Adrenal gland (tissue), 12 donors: ENCODE results near the gene GPR3. TPM values are rescaled to one million over a fixed set of nuclear protein-coding genes. Genes with fewer than 3 reads are reported as not detected.

Experiments used
- DNase-seq, 7 donors: peaks; one replicate each; pipeline ENCODE4 v3.0.0-alpha.2; 2019 to 2020
- H3K27ac ChIP-seq, 5 donors: fragments of 200-600 bp; sonication (generic) in 4 of 5; 1 replicate in 3 of 5; 2 replicates in 2 of 5; pipeline versions ENCODE4 v1.5.1 to v1.8.0; 2016 to 2020; ENCODE audit warnings: mild to moderate bottlenecking in 1 of 5
- H3K27me3 ChIP-seq: fragments of 200-600 bp; 2 replicates; pipeline ENCODE4 v1.8.0; 2021
- H3K36me3 ChIP-seq, 2 donors: fragments of 200-600 bp; replicated peaks in 1 of 2; 1 replicate in 1 of 2; 2 replicates in 1 of 2; pipeline versions ENCODE4 v1.5.1 to v1.8.0; 2018 to 2022
- H3K4me1 ChIP-seq, 2 donors: fragments of 200-600 bp; replicated peaks in 1 of 2; 1 replicate in 1 of 2; 2 replicates in 1 of 2; pipeline versions ENCODE4 v1.5.1 to v1.8.0; 2018 to 2021
- H3K4me3 ChIP-seq, 4 donors: fragments of 200-600 bp; sonication (generic) in 3 of 4; one replicate each; pipeline ENCODE4 v1.5.1; 2016 to 2018
- H3K9me3 ChIP-seq, 3 donors: fragments of 200-600 bp; sonication (generic) in 1 of 3; replicated peaks in 1 of 3; 1 replicate in 2 of 3; 2 replicates in 1 of 3; pipeline versions ENCODE4 v1.5.1 to v1.8.0; 2016 to 2021
- POLR2A ChIP-seq, 2 donors: fragments of 450-650 bp; IDR thresholded peaks; one replicate each; pipeline ENCODE4 v1.6.1; 2017; ENCODE audit warnings: antibody characterized with exemption in 2 of 2, mild to moderate bottlenecking in 2 of 2, moderate library complexity in 1 of 2
- WGBS, 4 donors: extraction: QIAGEN DNeasy Blood & Tissue Kit in 2 of 4; methylation state at CpG; one replicate each; pipeline versions ENCODE4 v1.1.5 to v1.1.7; 2013 to 2017; 5-methylcytosine and 5-hydroxymethylcytosine counted together
- intact Hi-C, 2 donors: fragments of 100-400 bp; cut with DNase I; formaldehyde crosslinking; loops; one replicate each; pipeline versions ENCODE4 v1.14.1 to v1.15.0; 2022 to 2023
- polyA plus RNA-seq, 3 donors: library from polyadenylated mRNA; stranded (reverse); fragments of 200-250 nt in 2 of 3; fragments of 350-450 nt in 1 of 3; fragmentation: Illumina TruSeq in 1 of 3; extraction: RNeasy Lipid Tissue Mini Kit (QIAGEN cat#74804) in 1 of 3; gene quantifications; one replicate each; pipeline ENCODE4 v1.2.3, GENCODE V29; 2013 to 2014
- total RNA-seq, 9 donors: library from RNA; depleted of rRNA in 4 of 9; stranded (reverse); fragments of >200 nt in 4 of 9; fragments of 120-200 nt in 1 of 9; fragmentation: NEBNext Ultra II Directional in 1 of 9; extraction: Animal tissue kit (Norgen Biotek cat#: 25700) in 1 of 9; gene quantifications; one replicate each; pipeline versions ENCODE4 v1.1.0 to v1.2.4, GENCODE V29; 2013 to 2023
- TF ChIP-seq, protein P1 (sequence below), 6 experiments: fragments of 450-650 bp in 4 of 6; fragments of 200-600 bp in 2 of 6; sonication (generic) in 1 of 6; IDR thresholded peaks; 1 replicate in 5 of 6; 2 replicates in 1 of 6; pipeline versions ENCODE4 v1.5.1 to v1.8.0; 2016 to 2021; ENCODE audit warnings: antibody characterized with exemption in 6 of 6, mild to moderate bottlenecking in 2 of 6, moderate library complexity in 1 of 6
- donor health status: healthy with polysubstance abuse.
- donor health status: Bipolar disorder and iron deficiency.
- donor health status: DM: yes; HTN: yes; CAD: no.
- donor health status: DM: no; HTN: no; CAD: no.
- donor health status: DM: no; HTN: no; CAD: no.
- donor health status: DM: yes; HTN: yes; CAD: no.

The GPR3 gene
- total and polyA plus RNA-seq, 12 donors = 0.17 to 2.0 (median 0.64) TPM; not detected in 5

DNA sequence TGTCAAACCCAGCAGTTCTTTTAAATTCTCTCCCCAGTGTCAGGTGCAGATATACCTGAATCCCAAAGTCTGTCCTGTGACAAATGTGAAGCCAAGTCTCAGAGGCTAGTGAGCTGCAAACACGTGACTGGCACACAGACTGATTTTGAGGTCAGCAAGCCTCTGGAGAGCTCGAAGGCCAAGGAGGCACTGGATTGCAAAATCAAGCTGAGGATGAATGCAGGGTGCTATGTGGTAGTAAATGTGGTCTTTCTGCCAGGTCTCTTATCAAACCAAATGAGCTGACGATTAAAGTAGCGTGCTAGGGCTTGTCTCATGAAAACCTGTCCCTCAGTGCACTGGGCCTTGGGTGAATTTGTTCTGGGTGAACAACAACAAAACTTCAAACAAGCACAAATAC is 20.6 kb downstream of the GPR3 start:
- Histone ChIP-seq H3K27me3 (no peaks in the 10 kb centered on the region), H3K4me1 (peaks cover 17 to 35% of the 10 kb centered on the region in 2 donors), H3K4me3 (no peak overlapping the region), H3K9me3 (no peaks in the 10 kb centered on the region), H3K27ac (peak overlapping the region; percentile 9 to 76 (median 53)), H3K36me3 (peaks cover 0 to 92% of the 10 kb centered on the region in 2 donors)
- 33 to 56% (median 39%) methylated on average over 2 to 4 of the region's 4 CpGs for WGBS, 4 donors
- TF ChIP-seq, protein P1, sequence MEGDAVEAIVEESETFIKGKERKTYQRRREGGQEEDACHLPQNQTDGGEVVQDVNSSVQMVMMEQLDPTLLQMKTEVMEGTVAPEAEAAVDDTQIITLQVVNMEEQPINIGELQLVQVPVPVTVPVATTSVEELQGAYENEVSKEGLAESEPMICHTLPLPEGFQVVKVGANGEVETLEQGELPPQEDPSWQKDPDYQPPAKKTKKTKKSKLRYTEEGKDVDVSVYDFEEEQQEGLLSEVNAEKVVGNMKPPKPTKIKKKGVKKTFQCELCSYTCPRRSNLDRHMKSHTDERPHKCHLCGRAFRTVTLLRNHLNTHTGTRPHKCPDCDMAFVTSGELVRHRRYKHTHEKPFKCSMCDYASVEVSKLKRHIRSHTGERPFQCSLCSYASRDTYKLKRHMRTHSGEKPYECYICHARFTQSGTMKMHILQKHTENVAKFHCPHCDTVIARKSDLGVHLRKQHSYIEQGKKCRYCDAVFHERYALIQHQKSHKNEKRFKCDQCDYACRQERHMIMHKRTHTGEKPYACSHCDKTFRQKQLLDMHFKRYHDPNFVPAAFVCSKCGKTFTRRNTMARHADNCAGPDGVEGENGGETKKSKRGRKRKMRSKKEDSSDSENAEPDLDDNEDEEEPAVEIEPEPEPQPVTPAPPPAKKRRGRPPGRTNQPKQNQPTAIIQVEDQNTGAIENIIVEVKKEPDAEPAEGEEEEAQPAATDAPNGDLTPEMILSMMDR (IDR thresholded peaks at IDR 0.05) = no peak
- TF ChIP-seq POLR2A (IDR thresholded peaks at IDR 0.05) = no peak
- intact Hi-C loops = no loop called here
- peak in 6 of 7 donors; percentile 74 to 90 (median 85) for DNase-seq

DNA sequence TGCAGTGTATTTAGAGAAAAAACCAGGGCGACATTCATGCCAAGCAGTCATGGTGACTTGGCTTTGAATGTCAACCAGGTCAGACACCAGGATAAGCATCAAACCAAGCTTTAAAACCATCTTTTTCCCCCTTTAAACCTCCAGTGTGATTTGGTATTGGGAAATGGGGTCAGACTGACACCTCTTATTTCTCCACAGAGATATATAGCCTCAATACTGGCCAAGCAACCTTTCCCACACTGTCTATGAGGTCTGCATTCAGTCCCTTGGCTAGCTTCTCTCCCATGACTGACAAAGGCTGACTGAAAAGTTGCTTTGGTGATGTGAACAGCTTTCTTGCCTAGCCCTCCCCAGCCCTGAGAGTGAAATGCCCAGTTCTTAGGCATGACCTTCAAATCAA is 21.7 kb downstream of the GPR3 start:
- no peak for DNase-seq
- TF ChIP-seq POLR2A (IDR thresholded peaks at IDR 0.05) = no peak
- TF ChIP-seq, protein P1 (IDR thresholded peaks at IDR 0.05) = no peak
- H3K36me3 ChIP-seq = peaks cover 0 to 86% of the 10 kb centered on the region in 2 donors
- peak overlapping the region in 4 of 5 donors; percentile 50 to 76 (median 61) for H3K27ac ChIP-seq
- 64 to 95% (median 91%) methylated on average over 1 of the region's 1 CpG for WGBS, 4 donors
- no peaks in the 10 kb centered on the region for H3K27me3 ChIP-seq
- no peaks in the 10 kb centered on the region for H3K9me3 ChIP-seq
- H3K4me1 ChIP-seq = peaks cover 27 to 46% of the 10 kb centered on the region in 2 donors
- intact Hi-C loops = no loop called here
- H3K4me3 ChIP-seq = no peak overlapping the region

DNA sequence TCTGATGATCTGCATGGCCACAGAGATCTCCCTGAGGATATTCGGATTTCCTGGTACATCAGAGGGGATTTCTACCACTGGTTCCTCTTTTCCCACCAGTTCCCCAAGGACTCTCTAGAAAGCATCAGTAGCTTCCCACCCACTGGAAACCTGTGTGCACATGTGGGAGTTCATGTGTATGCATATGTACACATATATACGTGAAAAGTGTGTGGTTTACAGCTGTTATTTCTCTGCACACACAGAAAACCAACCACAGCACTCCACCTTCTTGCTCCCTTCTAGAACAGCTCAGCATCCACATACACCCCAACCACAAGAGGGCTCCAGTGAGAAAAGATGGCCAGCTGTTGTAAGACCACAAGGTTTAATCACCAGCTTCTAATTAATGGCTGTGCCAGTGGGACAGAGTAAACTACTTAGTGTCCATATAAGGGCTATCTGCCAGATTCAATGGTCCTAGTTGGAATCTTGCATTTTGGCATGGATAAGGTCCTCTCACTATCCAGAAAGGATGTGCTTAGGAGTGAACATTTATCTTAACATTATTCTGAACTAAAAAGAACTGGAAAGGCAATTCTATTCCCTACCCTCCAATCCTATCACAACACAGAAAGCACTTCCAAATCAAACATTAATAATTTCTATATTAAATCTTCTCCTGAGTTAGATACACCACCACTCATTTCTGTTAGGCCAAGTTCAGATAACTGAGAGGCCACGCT is 24.1 kb downstream of the GPR3 start:
- TF ChIP-seq POLR2A (IDR thresholded peaks at IDR 0.05) = no peak
- TF ChIP-seq, protein P1 (IDR thresholded peaks at IDR 0.05) = peak; percentile 47 to 66 (median 60)
- intact Hi-C loops = no loop called here
- peaks cover 0 to 64% of the 10 kb centered on the region in 2 donors for H3K36me3 ChIP-seq
- 71 to 82% (median 78%) methylated on average over 3 of the region's 3 CpGs for WGBS, 4 donors
- H3K9me3 ChIP-seq = no peaks in the 10 kb centered on the region
- H3K27ac ChIP-seq = peak overlapping the region in 1 of 5 donors; percentile 75
- H3K4me1 ChIP-seq = peaks cover 32 to 50% of the 10 kb centered on the region in 2 donors
- H3K4me3 ChIP-seq = no peak overlapping the region
- H3K27me3 ChIP-seq = no peaks in the 10 kb centered on the region
- peak in 6 of 7 donors; percentile 47 to 84 (median 63) for DNase-seq

DNA sequence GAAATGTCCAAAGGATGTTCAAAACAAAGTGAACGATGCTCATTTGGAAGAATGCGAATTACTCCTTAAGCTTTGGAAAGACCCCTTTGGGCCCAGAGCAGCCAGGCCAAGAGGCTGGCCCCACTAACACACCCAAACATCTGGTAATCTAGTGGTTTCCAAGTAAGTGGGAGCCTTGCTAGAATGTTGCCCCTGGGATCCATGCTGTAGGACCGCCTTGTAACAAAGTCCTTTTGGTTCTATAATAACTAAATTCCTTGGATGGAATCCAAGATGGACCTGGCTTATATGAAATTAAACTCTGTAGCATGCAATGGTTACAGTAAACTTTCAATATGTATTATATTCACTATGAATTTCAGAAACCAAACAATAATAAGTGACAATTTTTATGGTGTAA is 25.3 kb downstream of the GPR3 start:
- peaks cover 32 to 49% of the 10 kb centered on the region in 2 donors for H3K4me1 ChIP-seq
- no peaks in the 10 kb centered on the region for H3K27me3 ChIP-seq
- H3K27ac ChIP-seq = peak overlapping the region in 4 of 5 donors; percentile 12 to 78 (median 70)
- peaks cover 0 to 52% of the 10 kb centered on the region in 2 donors for H3K36me3 ChIP-seq
- DNase-seq = no peak
- no peak overlapping the region for H3K4me3 ChIP-seq
- no peak for TF ChIP-seq POLR2A (IDR thresholded peaks at IDR 0.05)
- TF ChIP-seq, protein P1 (IDR thresholded peaks at IDR 0.05) = no peak
- no peaks in the 10 kb centered on the region for H3K9me3 ChIP-seq
- intact Hi-C loops = no loop called here
- 83 to 93% (median 91%) methylated on average over 3 of the region's 3 CpGs for WGBS, 4 donors
